Inflammatory macrophage treated with lipopolysaccharide for 1 hour (primary cell): Measurements from ENCODE around the gene NHP2.
"Not testable (repeated sequence)": the region's sequence is repeated elsewhere in the genome, so short reads cannot be mapped to it uniquely, and the experiment has no call there.

Experiments
- DNase-seq, 2 donors: peaks; one replicate each; pipeline ENCODE4 v3.0.0-alpha.2; 2020 to 2022

Gene NHP2

DNA sequence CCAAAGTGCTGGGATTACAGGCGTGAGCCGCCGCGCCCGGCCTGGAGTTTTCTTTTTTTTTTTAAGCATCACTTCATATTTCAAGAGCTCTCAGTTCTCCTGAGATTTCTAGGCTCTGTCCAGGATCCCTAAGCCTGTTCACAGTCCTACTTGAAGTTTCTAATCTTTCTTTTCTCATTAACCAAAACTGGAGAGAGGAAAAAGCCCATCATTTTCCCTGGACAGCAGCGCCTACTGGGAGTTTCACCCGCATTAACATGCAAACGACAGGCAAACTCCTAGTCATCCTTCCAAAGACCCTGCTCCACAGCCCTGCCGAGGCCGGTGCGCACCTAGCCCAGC is 23.5 kb downstream of the NHP2 start:
- DNase-seq, result not testable (repeated sequence)

DNA sequence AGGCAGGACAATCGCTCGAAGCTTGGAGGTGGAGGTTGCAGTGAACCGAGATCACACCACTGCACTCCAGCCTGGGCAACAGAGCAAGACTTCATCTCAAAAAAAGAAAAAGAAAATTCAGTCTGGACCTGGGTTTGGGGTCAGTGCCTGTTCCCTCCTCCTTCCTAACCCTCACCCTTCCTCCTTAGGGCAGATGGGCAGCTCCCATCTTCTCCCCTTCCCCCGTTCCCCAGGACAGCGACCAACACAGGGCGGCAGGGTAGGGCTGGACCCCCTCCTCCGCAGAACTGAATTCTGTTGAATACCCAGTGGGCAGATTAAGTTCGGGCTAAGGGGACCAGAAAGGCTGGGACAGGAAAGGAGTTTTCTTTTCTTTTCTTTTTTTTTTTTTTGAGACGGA is 24.4 kb downstream of the NHP2 start:
- no peak for DNase-seq

DNA sequence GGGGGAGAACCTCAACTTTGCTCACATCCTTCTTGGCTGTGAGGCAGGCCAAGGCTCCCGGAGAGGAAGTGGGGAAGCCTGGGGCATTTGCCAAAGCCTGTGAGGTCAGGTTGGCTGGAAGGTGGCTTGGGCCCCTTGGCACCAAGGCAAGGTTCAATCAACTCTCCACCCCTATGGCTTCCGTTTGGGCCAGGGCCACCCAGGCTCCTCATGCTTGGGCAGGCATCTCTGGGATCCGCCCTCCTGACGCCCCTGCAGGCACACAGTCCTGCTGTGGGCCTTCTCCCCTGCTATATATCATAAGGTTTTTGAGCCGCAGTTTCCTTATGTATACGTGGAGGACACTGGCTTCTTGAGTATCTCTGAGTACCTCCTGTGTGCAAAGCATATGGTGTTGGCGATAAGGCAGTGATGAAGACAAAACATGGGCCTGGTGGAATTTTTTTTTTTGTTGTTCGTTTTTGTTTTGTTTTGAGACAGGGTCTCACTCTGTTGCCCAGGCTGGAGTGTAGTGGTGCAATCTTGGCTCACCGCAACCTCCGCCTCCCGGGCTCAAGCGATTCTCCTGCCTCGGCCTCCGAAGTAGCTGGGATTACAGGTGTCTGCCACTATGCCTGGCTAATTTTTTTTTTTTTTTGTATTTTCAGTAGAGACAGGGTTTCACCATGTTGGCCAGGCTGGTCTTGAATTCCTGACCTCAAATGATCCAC is 26.2 kb downstream of the NHP2 start:
- not testable (repeated sequence) for DNase-seq

DNA sequence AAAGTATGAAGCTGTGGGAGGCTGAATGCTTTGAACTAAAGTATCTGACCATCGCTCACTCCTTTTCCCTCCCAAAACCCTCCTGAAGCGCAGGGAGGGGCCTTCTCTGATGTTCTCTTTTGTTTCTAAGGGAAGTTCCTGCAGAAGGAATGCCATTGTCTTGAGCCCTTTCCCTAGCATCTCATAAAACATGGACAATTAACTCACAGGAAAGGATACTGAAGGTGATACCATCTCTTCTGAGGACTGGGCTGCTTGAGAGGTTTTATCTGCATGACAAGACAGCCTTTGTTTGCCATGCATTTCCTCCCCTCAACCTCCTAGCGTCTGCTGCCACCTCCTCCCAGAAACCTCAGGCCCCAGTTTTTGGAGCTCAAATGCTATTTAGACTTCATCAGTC is 27.1 kb downstream of the NHP2 start:
- no peak for DNase-seq

DNA sequence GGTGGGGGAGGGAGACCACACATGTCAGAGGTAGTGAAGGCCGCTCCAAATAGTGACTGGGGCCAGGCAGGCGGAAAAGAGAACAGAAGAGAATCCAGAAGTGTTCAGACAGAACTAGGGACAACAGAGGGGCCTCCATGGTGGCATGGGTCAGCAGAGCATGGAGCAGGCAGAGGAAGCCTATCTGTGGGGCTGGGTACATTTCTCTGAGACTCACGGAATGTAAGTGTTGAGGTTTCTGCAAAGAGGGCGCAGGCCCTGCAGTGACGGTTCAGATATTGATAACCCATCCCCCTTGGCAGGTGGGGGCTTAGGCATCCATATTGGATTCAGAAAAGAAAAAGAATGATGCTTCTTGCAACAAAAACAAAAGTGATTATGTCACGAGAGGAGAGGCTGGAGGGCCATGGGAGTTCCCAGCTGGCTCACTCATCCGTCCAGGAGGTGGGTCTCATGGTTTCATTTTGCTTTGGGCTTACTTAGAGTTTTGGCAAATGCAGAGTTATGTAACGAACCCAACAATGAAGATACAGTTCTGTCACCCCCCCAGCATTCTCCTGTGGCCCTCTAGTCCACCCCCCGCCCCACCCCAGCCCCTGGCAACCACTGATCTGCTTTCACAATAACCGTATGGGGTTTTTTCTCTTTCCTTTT is 28.3 kb downstream of the NHP2 start:
- DNase-seq, result no peak

DNA sequence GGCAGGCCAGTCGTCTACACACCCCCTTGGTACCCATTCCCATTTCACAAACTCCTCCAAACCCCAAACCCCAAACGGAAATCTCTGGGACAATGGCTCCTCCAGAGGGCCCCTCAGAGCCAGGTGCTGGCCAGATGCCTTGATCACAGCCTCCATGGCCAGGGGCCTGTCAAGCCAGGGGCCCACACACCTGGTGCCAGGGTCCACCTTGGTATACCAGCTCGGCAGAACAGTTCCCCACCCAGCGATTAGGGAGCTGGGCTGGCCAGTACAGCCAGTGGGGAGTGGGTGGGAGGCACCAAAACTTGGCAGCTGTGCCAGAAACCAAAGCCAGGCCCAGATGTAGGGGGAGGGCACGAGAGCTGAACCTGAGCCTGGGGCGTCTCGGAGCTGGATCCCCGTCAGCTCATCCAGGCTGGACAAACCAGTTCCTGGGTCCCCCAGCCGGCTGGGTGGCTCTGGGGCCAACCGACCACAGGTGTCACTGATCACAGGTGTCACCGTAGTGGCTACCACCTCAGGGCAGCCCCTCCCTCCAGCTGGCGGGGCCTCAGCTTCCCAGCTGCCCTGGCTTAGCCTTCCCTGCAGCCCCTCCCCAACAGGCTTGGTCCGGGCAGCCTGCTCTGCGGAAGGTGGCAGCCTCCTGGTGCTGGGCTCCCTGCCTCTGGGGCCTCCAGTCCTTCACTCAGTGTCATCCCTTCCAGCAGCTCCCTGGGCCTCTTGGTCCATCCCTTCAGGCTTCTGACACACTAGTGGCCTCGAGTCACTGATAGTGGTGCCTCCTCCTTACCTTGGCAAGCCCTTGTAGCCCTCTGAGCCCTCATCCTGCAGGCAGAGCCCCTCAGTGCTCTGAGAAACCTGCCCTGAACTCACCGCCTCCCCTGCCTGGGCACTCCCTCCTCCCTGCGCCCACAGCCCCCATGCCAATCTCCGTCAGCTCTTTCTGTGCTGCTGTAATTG is 29.4 kb downstream of the NHP2 start:
- DNase-seq, result no peak

DNA sequence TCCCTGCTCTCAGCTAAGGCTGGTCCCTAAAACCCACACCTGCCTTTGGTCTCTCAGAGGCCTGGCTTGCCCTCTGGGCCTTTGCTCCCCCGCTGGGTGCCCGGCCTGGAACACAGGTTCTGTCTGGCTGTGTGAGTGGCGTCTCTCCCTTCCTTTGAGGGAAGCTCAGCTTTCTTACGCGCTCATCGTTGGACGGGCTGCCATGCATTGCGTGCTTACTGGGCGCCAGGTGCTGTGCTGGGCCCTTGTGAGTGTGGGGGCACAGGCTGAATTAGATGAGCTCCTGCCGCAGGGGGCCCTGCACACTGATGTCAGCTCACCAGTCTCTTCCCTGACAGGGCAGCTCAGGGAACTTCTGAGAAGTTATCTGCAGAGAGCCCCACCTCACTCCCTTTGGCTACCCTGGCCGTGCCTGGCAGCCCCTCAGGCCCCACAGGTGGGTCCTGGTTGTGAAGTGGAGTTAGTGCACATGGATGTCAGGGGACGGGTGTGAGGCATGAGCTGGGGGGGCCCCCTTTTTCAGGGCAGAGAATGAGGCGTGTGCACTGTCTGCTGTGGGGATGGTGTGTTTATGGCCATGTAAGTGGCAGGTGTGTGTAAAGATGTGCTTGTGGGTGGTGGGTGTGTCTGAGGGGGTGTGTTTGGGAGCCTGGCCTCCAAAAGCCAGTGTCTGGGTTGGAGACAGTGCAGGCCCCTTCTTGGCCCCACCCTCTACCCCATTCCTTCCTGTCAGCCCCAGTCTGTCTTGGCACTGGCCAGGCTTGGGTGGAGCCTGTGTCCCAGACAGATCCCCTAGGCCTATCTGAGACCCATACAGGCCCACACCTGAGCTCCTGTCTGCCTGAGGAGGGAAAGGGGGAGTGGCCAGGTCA is 30.4 kb downstream of the NHP2 start:
- DNase-seq, result no peak

DNA sequence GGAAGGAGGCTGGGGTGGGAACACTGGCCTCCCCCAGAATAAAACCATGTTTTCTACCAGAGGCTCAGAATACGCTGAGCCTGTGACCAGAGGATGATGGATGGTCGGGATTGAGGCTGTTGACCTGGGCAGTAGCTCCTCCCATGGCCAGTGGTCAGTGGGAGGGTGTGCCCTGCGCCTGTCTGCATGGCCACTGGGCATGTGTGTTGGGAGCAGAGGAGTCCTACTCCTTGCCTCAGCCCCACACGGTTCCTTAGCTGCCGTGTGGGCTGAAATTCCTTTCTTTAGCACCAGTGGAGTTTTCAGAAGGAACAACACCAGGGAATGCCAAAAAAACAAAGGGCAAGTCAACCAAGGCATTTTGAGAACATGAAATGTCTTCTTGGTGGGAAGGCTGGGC is 31.3 kb downstream of the NHP2 start:
- no peak for DNase-seq

DNA sequence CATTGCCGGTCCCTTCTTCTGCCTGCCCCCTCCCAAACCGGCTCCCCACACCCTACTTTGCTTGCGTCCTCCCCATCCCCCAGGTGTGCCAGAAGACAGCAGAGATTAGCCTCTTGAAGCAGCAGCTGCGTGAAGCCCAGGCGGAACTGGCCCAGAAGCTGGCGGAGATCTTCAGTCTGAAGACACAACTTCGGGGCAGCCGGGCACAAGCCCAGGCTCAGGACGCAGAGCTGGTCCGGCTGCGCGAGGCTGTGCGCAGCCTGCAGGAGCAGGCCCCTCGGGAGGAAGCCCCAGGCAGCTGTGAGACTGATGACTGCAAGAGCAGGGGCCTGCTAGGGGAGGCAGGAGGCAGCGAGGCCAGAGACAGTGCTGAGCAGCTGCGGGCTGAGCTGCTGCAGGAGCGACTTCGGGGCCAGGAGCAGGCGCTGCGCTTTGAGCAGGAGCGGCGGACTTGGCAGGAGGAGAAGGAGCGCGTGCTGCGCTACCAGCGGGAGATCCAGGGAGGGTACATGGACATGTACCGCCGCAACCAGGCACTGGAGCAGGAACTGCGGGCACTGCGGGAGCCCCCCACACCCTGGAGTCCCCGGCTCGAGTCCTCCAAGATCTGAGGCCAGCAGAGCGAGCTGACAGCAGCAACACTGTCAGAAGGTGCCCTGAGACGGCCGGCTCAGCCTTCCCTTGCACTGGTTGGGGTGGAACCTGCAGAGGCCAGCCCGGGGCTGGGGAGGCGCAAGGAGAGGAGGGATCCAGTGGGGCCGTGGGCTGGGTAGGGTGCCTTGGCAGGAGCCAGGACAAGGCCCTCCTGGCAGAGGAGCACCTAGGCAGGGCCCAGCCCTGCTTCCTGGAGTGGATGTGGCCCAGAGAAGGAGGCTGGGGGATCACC is 32.1 kb downstream of the NHP2 start:
- no peak for DNase-seq

DNA sequence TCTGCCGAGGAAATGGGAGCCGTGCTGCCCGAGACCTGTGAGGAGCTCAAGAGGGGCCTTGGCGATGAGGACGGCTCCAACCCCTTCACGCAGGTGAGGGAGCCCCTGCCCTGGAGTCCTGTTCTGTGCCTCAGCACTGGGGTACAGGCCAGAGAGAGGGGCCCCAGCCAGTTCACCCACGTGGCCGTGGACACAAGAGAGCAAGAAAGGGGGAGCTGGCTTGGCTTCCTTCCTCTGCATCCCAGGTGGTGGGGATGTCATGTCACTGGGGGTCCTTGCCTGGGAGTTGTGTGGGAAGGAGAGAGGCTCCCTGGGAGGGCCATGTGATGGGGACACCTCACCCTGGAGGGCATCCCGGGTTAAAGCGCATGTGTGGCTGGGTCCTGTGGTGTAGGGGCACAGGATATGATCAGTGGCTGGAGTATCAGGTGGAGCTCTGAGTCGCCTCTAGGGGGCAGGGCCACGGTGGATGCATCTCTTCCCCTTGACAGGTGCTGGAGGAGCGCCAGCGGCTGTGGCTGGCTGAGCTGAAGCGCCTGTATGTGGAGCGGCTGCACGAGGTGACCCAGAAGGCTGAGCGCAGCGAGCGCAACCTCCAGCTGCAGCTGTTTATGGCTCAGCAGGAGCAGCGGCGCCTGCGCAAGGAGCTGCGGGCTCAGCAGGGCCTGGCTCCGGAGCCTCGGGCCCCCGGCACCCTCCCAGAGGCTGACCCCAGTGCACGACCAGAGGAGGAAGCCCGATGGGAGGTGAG is 32.9 kb downstream of the NHP2 start:
- DNase-seq, result no peak

DNA sequence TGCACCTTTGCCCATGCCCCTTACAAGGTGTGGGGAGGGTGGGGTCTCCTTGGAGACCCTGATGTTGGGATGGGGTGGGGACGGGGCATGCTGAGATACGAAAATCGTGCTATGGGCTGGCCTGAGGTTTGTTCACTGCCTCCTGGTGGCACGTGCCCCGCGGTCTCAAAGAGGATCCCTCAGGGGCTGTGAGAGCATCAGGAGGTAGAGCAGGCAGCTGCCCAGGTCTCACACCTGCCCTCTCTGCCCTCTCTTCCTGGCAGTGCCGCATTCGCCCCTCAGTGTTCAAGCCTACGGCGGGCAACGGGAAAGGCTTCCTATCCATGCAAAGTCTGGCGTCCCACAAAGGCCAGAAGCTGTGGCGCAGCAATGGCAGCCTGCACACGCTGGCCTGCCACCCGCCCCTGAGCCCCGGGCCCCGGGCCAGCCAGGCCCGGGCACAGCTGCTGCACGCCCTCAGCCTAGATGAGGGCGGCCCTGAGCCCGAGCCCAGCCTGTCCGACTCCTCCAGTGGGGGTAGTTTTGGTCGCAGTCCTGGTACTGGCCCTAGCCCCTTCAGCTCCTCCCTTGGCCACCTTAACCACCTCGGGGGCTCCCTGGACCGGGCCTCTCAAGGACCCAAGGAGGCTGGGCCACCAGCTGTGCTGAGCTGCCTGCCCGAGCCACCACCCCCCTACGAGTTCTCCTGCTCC is 33.6 kb downstream of the NHP2 start:
- no peak for DNase-seq

DNA sequence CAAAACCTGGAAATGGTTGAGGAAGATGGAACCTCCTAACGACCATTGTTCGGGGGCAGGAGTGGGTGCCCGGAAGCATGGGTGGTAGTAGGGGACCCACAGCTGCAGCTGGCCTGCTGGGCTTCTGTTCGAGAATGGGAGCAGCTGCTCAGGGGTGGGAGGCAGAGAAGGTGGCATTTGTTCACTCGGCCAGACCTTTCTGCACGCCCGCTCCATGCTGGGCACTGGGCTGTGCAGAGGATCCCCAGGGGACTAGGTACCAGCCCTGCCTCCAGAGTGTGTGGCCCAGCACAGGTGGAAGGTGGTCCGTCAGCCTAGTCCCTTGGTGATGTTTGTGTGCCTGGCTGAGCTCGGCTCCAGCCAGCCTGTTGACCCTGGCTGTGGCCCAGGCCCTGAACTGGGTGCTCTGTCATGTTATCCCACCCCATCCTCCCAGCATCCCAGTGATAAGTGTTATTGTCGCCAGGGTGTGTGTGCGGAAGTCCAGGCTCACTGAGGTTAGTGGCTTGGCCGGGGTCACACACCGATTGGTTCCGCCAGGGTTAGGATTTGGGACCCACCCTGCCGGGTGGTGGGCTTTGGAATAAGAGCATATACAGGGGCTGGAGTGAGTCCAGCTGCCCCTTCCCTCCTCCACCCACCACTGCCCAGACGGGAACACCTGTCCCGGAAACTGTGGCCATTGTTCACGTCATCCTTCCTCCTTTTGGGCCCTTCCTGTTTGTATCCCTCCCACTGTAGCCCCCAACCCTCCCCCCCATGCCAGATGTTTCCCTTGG is 35.6 kb downstream of the NHP2 start:
- no peak for DNase-seq

DNA sequence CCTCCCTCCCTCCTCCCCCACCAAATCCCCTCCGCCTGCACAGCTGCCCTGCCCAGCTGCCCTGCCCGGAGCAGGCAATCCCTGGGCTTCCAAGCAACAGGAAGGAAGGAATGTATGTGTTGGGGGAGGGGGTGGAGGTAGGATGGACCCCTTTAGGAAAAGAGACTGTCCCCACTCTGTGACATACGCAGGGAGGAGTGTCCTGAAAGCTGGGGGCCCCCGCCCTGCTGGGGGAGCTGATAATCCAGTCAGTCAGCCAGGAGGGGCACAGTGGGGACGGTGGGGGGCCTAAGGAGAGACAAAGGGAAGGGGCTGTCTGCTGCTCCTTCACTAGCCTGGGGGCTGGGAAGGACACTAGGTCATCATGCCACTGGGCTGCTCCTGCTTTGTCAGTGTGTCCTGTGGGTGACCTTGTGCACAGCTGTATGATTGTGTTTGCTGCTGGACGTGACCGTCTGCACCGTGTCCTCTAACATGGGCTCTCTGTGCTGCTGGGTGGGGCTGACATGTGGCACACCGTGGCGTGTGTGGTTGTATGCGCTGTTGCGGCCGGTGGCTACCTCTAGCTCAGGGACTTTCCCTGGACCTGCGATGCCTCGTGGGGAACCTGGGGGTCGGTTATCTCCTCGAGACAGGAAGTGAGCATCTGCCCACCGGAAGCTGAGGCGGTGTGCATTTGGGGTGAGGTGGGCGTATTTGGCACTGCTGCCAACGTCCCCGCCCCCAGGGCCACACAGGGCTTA is 37.4 kb downstream of the NHP2 start:
- no peak for DNase-seq

DNA sequence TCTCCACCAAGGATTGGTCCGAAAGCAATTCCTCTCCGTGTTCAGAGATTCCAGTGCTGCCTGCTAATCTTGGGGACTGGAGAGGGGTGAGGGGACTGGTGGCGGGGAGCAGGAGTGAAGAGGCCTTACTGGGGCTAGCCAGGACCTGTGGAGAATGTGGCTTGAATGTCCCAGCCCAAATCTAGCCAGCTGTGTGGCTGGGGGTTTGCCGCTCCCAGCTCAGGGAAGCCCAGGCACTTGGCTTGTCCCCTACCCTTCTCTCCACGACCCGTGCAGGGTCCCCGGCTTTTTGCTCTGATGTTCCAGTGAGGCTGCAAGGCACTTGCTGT is 37.9 kb downstream of the NHP2 start:
- DNase-seq, result no peak

DNA sequence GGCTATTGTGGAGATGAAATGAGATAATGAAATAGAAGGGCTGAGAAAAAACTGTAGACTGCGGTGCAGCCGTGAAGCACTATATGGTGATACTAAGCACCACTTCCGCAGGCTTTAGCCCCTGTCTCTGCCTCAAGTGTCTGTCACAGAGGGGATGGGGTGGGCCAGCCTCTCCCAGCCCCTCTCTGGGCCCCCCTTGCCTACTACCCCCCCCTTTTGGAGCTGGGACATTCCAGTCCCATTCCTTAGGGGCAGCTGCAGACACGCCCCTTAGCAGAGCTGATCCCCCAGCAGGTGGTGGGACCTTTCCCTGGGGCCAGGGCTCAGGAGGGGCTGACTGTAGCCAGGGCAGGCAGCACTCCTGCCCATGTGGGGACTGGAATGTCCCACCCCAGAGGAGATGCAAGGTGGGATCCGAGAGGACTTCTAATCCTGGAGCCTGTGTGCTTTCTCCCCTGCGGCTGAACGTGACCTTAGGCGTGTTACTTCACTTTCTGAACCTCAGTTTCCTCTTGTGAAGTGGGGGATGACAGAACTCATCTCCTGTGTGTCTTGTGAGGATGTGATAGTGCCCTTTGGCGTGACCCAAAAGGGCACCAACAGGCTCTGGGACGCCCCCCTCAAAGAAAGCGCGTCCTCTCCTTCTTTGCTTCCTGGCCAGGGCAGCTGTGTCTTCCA is 38.4 kb downstream of the NHP2 start:
- DNase-seq, result no peak

DNA sequence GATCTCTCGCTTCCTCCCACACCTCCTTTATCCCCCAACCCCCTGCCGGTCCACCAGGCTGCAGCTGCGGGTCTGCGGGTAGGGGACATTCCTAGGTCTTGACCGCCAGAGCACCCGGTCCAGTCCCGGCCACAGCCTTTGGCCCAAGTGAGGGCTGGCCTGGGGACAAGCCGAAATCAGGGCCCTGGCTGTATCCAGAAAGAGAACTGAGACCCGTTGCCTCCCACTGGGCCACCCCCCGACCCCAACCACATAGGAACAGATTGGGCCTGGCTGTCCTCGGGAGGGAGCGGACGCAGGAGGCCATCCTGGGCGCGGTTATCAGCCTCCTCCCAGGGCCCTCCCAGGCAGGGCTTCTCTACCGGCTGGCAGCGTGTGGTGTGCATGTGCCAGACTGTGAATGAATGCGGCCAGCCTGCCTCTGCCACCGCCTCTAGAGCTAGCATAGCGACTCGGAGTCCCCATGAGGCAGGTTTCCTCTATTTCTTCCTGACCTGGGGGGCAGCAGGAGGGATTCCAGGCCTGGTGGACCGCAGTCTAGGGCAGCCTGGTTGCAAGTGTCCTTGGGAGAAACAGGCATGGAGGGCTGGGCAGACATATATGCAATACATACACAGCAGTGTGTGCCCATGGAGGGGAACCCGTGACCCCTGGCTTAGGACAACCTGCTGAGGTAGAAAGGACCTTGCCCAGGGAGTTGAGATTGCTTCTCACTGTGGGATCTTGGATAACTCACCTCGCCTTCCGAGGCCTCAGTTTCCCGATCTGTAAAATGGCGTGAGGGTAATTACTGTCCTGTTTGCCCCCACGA is 39.2 kb downstream of the NHP2 start:
- DNase-seq, result no peak

DNA sequence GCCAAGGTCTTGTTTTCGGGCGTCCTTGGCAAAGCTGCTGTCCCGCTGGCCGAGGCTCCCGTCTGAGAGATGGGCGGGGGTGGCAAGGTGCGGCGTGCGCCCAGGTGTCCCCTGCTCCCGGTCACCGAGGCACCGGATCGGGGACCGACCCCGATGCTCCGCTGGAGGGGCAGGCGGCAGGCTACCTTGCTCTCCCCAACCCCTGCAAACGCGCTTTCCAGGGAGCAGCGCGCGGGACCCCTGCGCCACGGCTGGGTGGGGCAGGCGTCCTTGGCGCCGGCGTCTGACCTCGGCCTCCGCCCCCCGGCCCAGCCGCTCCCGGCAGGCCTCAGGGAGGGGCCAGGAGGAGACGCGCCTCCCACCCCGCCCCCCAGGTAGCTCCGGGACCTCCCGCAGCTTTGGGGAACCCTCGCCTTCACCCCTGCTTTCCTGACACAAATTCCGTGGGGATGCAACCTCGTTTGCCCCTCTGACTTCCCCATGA is 39.8 kb downstream of the NHP2 start:
- DNase-seq, result no peak
